ENCODE measurements around the gene ZNF774.
A peak's percentile ranks its signal among the peaks of the same experiment; 100 is the strongest.
"Not testable (repeated sequence)": the region's sequence is repeated elsewhere in the genome, so short reads cannot be mapped to it uniquely, and the experiment has no call there.

Gene ZNF774

GRCh38 chr15:90352107-90352893, at the start of gene ZNF774:
Gene ZNF774 (plus strand): TSS chr15:90352284. CDS start chr15:90354661, 2,377 bp downstream.
- DNase-seq (ENCODE audit: low read depth), result peak; percentile 75

- not testable (repeated sequence) for DNase-seq (ENCODE audit: low read depth)
These were observed 46.7 kb upstream of the ZNF774 start for GRCh38 chr15:90305355-90305754.

DNA sequence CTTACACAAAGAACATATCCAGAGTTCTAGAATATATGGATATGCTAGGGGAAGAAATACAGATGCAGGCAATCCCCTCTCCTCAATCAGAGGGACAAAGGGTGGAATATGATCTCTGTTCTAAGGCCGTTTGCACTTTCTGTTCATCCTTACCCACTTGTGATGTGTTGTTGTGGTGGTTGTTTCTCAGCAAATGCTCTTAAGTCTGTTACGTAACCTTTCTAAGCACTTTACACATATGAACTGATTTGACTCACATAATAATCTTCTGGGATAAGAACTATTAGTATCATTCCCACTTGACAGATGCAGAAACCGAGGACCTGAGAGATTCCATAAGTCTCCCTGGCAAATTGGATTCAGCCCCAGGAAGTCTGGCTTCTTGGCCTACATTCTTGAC, 46.2 kb upstream of the ZNF774 start:
- no peak for DNase-seq (ENCODE audit: low read depth)

DNA sequence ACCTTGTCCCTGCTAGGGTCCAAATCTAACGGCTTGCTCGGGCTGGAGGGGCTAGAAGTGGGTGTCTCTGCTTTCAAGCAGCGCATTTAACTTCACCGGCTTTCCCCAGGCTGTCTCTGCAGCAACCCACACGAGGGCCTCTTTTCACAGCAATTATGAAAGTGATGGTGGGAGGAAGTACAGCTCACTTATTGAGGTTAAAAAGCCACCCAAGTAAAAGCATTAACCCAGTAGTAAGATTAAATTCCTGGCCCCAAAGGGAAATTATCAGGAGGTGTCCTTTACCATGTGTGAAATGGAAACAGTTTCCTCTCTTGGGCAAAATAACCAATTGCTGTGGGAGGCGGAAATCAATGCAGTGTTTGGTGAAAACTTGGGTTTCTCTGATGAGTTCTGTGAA, 45.5 kb upstream of the ZNF774 start:
- peak; percentile 22 for DNase-seq (ENCODE audit: low read depth)

DNA sequence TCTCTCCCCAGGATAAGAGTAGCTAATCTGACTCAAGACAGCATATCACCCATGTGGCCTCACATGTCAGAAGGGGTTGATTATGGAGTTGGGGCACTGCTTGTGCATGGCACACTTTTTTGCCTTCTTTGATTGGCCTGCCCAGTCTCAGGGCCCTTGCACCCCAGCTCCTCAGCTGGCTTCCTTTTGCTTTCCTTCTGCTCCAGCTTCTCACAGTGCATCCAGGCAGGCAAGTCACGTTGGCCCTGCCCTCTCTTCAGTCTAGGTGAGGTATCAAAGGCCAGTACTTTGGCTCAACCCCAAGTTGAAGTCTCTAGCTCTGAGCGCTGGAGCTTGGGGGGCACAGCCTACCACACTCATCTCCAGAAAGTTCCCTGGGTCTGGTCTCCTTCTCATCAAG, 44.4 kb upstream of the ZNF774 start:
- DNase-seq (ENCODE audit: low read depth), result no peak

DNA sequence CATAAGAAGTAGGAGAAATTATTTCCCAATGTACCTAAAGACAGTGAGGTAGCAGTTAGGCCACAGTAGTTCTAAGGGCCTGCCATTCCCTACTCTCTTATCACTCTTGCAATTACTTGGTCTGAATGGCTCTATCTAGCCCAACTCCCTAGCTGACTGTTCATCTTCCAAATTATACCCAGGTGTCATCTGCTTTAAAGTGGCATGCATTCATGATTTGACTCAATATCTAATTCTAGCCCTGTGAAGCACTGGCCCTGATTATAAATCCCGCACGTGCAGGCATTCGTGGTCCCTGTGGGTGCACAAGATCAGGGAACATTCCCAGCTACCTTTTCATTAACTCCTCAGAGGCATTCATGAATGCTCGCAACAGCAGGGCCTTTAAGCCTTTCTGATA, 43.1 kb upstream of the ZNF774 start:
- DNase-seq (ENCODE audit: low read depth), result no peak

DNA sequence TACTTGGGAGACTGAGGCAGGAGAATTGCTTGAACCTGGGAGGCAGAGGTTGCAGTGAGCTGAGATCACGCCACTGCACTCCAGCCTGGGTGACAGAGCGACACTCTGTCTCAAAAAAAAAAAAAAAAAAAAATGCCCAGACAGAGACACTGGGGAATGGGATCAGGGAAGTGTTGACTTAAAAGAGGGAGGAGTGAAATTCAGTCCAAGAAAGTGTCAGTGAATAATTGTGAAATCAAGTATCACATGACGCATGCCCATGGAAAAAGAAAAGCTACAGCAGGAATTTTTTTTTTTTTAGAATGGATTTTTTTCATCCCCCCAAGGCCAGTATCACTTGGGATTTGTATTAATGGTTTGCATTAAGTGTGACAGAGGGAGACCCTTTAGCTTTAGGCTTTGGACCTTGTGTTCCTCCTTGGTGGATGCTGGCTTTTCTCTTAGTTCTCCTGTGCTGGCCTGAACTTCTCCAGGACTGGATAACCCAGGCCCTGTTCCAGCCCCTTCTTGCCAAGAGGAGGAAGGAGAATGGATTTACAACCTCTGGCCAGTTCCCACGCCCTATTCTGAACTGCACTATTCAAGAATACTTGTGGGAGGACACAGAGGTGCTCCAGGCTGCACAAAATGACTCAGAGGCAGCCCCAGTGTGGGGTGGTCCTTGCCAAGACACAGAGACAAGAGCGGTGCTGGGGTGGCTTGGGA, 36.7 kb upstream of the ZNF774 start:
- DNase-seq (ENCODE audit: low read depth), result no peak

DNA sequence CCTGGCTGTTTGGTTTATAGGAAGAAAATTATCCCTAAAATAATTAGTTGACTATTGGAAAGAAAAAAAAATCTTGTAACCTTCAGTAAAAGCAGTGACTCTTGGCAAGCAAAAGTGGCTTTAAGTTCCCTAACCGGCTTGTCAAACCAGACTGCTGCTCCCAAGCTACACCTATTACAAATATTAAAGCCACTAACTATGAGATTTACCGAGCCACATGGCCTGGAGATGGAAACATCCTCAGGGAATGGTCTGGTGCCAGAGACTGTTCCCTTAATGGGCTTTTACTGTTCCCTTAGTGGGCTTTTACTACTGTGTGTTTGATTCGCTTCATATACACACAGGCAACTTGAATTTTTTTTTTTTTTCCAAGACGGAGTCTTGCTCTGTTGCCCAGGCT, 35.9 kb upstream of the ZNF774 start:
- DNase-seq (ENCODE audit: low read depth), result no peak

GRCh38 chr15:90318591-90318990, 33.5 kb upstream of the ZNF774 start:
- no peak for DNase-seq (ENCODE audit: low read depth)

- DNase-seq (ENCODE audit: low read depth), result peak; percentile 26
These were observed 31.8 kb upstream of the ZNF774 start for GRCh38 chr15:90320062-90320884.

- DNase-seq (ENCODE audit: low read depth), result no peak
These were observed 31.2 kb upstream of the ZNF774 start for GRCh38 chr15:90320885-90321278.

DNA sequence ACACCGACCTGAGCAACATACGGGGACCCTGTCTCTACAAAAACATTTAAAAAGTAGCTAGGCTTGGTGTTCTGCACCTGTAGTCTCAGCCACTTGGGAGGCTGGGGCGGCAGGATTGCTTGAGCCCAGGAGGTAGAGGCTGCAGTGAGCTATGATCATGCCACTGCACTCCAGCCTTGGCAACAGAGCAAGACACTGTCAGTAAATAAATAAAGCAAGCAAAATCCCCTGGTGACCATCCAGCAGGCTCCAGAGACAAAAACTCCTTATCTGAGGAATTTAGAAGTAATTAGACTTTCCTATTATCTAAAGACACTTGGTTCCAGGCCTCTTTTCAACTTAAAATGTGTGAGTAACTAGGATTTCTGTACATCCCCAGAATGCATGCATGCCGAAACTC, 29.5 kb upstream of the ZNF774 start:
- DNase-seq (ENCODE audit: low read depth), result no peak

DNA sequence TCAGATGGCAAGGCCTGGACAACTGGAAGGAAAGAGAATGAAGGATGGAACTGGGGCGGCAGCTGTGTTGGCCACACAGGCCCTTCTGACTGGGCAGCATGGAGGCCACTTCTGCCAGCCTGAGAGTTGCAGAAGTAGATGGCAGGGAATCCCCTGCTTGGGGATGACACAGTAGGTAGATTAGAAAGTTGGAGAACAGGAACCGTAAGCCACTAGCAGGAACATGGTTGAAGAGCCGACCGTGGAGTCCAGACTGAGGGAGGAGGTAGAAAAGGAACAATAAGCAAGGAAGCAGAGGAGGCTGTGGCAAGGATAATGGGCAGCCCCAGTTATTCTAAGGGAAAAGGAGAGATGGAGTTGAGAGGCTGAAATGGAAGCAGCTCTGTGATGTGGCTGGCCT, 26.4 kb upstream of the ZNF774 start:
- DNase-seq (ENCODE audit: low read depth), result no peak

DNA sequence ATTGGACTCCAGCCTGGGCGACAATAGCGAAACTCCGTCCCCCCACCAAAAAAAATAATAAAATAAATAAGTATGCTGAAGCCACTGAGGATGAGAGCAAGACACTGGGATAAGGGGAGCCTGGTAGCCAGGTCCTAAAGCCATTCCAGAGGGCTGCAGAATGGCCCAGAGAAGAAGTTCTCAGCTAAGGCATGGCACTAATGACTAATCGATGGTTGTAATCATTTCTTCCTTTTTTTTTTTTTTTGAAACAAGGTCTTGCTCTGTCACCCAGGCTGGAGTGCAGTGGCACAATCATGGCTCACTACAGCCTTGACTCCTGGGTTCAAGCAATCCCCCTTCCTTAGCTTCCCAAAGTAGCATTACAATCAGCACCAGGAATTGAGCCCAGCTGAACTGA, 25.6 kb upstream of the ZNF774 start:
- DNase-seq (ENCODE audit: low read depth), result no peak

DNA sequence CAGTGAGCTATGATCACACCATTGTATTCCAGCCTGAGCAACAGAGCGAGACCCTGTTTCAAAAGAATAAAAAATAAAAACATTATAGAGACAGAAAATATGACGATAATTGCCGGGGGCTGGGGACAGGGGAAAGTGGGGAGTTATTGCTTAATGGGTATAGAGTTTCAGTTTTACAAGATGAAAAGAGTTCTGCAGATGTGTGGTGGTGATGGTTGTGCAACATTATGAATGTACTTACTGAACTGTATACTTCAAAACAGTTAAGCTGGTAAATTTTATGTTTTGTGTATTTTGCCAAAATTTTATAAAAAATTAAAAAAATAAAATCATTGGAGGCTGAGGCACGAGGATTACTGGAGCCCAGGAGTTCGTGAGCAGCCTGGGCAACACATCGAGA, 24.8 kb upstream of the ZNF774 start:
- DNase-seq (ENCODE audit: low read depth), result no peak

DNA sequence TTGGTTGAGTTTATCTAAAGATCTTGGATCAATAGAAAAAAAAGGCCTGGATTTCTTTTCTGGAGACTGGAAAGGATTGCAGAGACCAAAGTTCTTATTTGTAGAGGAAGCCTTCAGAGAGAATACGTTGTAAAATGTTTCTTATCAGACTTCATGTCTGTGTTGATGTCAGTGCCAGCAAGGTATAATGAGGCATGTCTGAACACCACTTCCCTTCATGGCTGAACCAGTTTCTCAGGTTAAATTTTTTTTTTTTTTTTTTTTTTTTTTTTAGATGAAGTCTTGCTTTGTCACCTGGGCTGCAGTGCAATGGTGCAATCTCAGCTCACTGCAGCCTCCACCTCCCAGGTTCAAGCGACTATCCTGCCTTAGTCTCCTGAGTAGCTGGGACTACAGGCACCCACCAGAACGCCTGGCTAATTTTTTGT, 17.8 kb upstream of the ZNF774 start:
- no peak for DNase-seq (ENCODE audit: low read depth)

DNA sequence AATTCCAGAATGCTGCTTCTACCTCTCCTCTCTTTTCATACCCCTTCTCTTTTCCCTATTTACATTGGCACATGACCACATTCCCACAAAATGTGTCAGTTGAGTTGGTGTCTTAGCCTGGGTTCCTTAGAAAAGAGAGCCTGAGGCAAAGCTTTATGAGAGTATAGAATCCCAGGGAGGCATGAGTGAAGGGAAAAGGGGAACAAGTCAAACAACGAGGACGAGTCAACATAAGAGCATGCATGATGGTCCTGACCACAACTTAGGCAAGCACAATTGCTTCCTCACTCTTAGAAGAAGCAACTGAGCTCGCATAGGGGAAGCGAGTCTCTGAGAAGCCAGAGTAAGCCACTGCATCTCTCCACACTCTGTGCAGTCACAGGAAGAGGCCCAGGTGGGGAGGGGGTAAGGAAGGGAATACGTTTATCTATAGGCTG, 15.4 kb upstream of the ZNF774 start:
- DNase-seq (ENCODE audit: low read depth), result no peak

DNA sequence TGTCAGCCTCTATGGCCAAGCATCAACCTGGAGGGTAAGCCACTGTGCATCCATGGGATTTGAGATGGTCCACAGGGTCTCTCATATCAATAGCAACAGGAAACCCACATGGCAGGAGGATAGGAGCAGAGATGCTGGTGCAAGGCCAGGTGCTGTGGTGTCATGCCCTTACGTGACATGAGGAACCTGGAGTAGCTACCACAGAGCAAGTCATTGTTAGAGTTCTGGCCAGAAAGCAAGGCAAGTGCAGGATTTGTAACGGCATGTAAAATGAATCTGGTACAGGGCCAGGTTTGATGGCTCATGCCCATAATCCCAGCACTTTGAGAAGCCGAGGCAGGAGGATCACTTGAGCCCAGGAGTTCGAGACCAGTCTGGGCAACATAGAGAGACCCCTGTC, 14.8 kb upstream of the ZNF774 start:
- DNase-seq (ENCODE audit: low read depth), result no peak

GRCh38 chr15:90338532-90338931, 13.6 kb upstream of the ZNF774 start:
- no peak for DNase-seq (ENCODE audit: low read depth)

DNA sequence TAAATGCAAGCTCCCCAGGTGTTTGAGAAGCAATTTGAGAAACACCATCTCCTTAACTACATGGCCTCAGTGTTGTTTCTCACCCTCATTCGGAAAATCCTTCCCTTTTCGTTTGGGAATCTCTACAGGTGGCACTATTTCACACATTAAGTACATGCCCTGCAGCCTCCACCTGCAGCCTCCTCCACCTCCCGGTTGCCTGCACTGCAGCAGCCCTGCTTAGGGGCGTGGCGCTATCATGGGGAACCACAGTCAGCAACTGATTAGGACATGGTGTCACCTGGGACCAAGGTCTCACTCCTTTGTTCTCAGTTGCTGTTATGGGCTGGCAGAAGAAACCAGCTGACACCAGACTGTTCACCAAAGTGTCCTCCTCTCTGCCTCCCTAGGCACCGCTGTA, 11.7 kb upstream of the ZNF774 start:
- no peak for DNase-seq (ENCODE audit: low read depth)

DNA sequence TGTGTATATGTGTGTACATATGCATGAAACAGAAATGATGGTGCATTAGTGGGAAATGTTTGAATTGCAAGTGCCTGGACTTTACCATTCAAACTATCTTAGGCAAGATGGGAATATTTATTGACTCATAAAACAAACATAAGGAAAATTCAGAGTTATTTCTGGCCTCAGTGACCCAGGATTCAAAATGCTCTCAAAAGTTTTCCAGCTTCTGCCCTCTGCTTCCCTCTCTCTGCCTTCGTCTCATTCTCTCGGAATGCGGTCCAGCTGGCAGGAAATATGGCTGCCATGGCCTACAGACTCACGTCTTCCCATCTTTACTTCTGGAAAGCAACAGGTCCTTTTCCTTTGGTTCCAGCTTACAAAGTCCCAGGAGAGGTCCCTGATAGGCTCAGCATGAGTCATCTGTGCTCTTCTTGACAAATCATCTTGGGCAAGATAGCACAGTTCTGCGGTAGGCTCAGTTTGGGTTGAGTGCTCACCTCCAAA, 8.7 kb upstream of the ZNF774 start:
- DNase-seq (ENCODE audit: low read depth), result no peak

DNA sequence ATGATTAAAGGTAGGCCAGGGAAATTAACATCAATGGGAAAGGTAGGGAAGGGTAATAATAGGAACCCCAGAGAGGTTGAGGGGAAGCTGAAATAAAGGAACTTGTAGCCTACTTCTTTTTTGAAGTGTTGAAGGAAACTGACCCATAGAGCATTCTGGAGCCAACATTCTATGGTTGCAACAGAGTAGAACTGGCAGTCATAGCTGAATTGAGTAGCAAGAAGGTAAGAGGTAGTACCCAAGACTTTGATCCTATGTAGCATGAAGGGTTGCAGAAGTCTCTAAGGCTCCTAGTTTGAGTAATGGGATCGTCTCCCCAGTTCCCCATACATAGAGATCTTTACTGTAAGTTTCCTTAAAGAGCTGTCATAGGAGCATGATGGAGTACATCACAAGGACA, 7.4 kb upstream of the ZNF774 start:
- no peak for DNase-seq (ENCODE audit: low read depth)

DNA sequence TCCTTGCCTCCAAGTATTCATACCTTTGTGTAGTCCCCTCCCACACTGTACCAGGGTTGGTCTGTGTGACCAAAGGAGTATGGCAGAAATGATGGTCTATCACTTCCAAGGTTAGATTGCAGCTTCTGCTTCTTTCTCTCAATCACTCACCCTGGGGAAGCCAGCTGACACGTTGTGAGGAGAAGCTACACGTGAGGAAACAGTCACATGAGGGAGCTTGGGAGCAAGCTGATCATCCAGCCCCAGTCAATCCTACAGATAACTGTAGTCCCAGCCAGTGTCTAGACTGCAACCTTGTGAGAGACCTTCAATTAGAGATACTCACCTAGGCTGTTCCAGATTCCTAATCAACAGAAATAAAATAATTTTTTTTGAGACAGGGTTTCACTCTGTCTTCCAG, 6.2 kb upstream of the ZNF774 start:
- no peak for DNase-seq (ENCODE audit: low read depth)
